H9 (cell line): ENCODE data around the gene GATA3. TPM values are rescaled to one million over a fixed set of nuclear protein-coding genes. Genes with fewer than 3 reads are reported as not detected.

Experiments
- DNase-seq: peaks from one replicate; pipeline ENCODE4 v3.0.0-alpha.2; 2017
- H2AFZ ChIP-seq: one replicate; pipeline ENCODE4 v1.6.1; 2013; ENCODE audit warnings: mild to moderate bottlenecking, low read length, control low read depth, moderate library complexity
- H2AK5ac ChIP-seq: 2 replicates; pipeline ENCODE4 v1.6.1; 2013; ENCODE audit warnings: low read length, control low read depth, mixed read lengths; ENCODE audit not compliant: insufficient read length
- H2BK120ac ChIP-seq: one replicate; pipeline ENCODE4 v1.6.1; 2013; ENCODE audit warnings: low read depth, mild to moderate bottlenecking, low read length, control low read depth, inconsistent platforms; ENCODE audit not compliant: poor library complexity, severe bottlenecking
- H2BK12ac ChIP-seq: 2 replicates; pipeline ENCODE4 v1.6.1; 2013; ENCODE audit warnings: low read length, control low read depth, mixed read lengths, low read depth; ENCODE audit not compliant: insufficient read length
- H2BK15ac ChIP-seq: 2 replicates; pipeline ENCODE4 v1.6.1; 2013; ENCODE audit warnings: low read depth, low read length, control low read depth
- H2BK20ac ChIP-seq: one replicate; pipeline ENCODE4 v1.6.1; 2013; ENCODE audit warnings: low read depth, mild to moderate bottlenecking, low read length, control low read depth, inconsistent platforms; ENCODE audit not compliant: poor library complexity, severe bottlenecking
- H2BK5ac ChIP-seq: 2 replicates; pipeline ENCODE4 v1.6.1; 2013; ENCODE audit warnings: low read length, control low read depth, mixed read lengths; ENCODE audit not compliant: insufficient read length
- H3K14ac ChIP-seq: 2 replicates; pipeline ENCODE4 v1.6.1; 2013; ENCODE audit warnings: low read length, control low read depth; ENCODE audit not compliant: insufficient read depth
- H3K18ac ChIP-seq: 2 replicates; pipeline ENCODE4 v1.6.1; 2013; ENCODE audit warnings: low read depth, mild to moderate bottlenecking, mixed read lengths, low read length, control low read depth; ENCODE audit not compliant: insufficient read length
- H3K23ac ChIP-seq: 2 replicates; pipeline ENCODE4 v1.6.1; 2013; ENCODE audit warnings: low read length, control low read depth, mixed read lengths, low read depth; ENCODE audit not compliant: insufficient read length
- H3K23me2 ChIP-seq: 2 replicates; pipeline ENCODE4 v1.6.1; 2013; ENCODE audit warnings: low read depth, mild to moderate bottlenecking, mixed read lengths, low read length, control low read depth; ENCODE audit not compliant: insufficient read length, poor library complexity, severe bottlenecking
- H3K27ac ChIP-seq: 2 replicates; pipeline ENCODE4 v1.5.1; 2013; ENCODE audit warnings: low read length, control low read depth, mixed read lengths, low read depth; ENCODE audit not compliant: insufficient read length
- H3K27me3 ChIP-seq: 2 replicates; pipeline ENCODE4 v1.6.1; 2013; ENCODE audit warnings: low read length, control low read depth, inconsistent platforms; ENCODE audit not compliant: insufficient read depth
- H3K4ac ChIP-seq: 2 replicates; pipeline ENCODE4 v1.6.1; 2013; ENCODE audit warnings: low read depth, mild to moderate bottlenecking, control low read depth, inconsistent platforms, low read length, moderate library complexity
- H3K4me1 ChIP-seq: 2 replicates; pipeline ENCODE4 v1.6.1; 2013; ENCODE audit warnings: low read length, control low read depth, inconsistent platforms; ENCODE audit not compliant: insufficient read depth
- H3K4me2 ChIP-seq: 2 replicates; pipeline ENCODE4 v1.6.1; 2013; ENCODE audit warnings: low read length, control low read depth, mixed read lengths; ENCODE audit not compliant: insufficient read length, insufficient read depth
- H3K56ac ChIP-seq: 2 replicates; pipeline ENCODE4 v1.6.1; 2013; ENCODE audit warnings: low read depth, mild to moderate bottlenecking, mixed read lengths, low read length, control low read depth; ENCODE audit not compliant: insufficient read length
- H3K79me1 ChIP-seq: 2 replicates; pipeline ENCODE4 v1.6.1; 2013; ENCODE audit warnings: low read depth, mild to moderate bottlenecking, moderate library complexity, low read length, control low read depth, inconsistent platforms; ENCODE audit not compliant: insufficient read depth, poor library complexity, severe bottlenecking
- H3K79me2 ChIP-seq: 2 replicates; pipeline ENCODE4 v1.6.1; 2013; ENCODE audit warnings: low read length, control low read depth, inconsistent platforms; ENCODE audit not compliant: insufficient read depth
- H3K9ac ChIP-seq: 2 replicates; pipeline ENCODE4 v1.6.1; 2013; ENCODE audit warnings: low read length, control low read depth, mixed read lengths; ENCODE audit not compliant: insufficient read length; ENCODE audit errors: extremely low read depth
- H3K9me3 ChIP-seq: one replicate; pipeline ENCODE4 v1.6.1; 2013; ENCODE audit warnings: low read depth, low read length, inconsistent platforms; ENCODE audit not compliant: control insufficient read depth
- H3T11ph ChIP-seq: one replicate; pipeline ENCODE4 v1.6.1; 2013; ENCODE audit warnings: mild to moderate bottlenecking, low read length, control low read depth, inconsistent platforms
- H4K20me1 ChIP-seq: one replicate; pipeline ENCODE4 v1.6.1; 2013; ENCODE audit not compliant: control insufficient read depth, insufficient read length, insufficient read depth
- H4K5ac ChIP-seq: 2 replicates; pipeline ENCODE4 v1.6.1; 2013; ENCODE audit warnings: low read depth, mild to moderate bottlenecking, mixed read lengths, low read length, control low read depth; ENCODE audit not compliant: insufficient read length
- H4K8ac ChIP-seq: replicated peaks from 2 replicates; pipeline ENCODE4 v1.6.1; 2013; ENCODE audit warnings: low read length, control low read depth, mixed read lengths, low read depth; ENCODE audit not compliant: insufficient read length
- H4K91ac ChIP-seq: 2 replicates; pipeline ENCODE4 v1.6.1; 2013; ENCODE audit warnings: low read depth, mild to moderate bottlenecking, moderate library complexity, mixed read lengths, low read length, control low read depth; ENCODE audit not compliant: insufficient read length
- H3K27ac Mint-ChIP-seq, 3 experiments: 2 replicates in 2 of 3; 3 replicates in 1 of 3; pipeline ENCODE4 v1.8.0; 2020 to 2021; ENCODE audit warnings: mixed read lengths in 3 of 3, mild to moderate bottlenecking in 1 of 3, moderate library complexity in 1 of 3
- H3K27me3 Mint-ChIP-seq: 2 replicates; pipeline ENCODE4 v1.8.0; 2021; ENCODE audit warnings: low read depth, mild to moderate bottlenecking, moderate library complexity, mixed read lengths
- H3K36me3 Mint-ChIP-seq, 3 experiments: 2 replicates in 2 of 3; 3 replicates in 1 of 3; pipeline ENCODE4 v1.8.0; 2020 to 2021; ENCODE audit warnings: low read depth in 3 of 3, mixed read lengths in 3 of 3; ENCODE audit not compliant: insufficient read depth in 1 of 3
- H3K4me1 Mint-ChIP-seq, 2 experiments: 2 replicates each; pipeline ENCODE4 v1.8.0; 2020; ENCODE audit warnings: mixed read lengths in 2 of 2
- H3K4me3 Mint-ChIP-seq, 2 experiments: 2 replicates in 1 of 2; 3 replicates in 1 of 2; pipeline ENCODE4 v1.8.0; 2020 to 2021; ENCODE audit warnings: mild to moderate bottlenecking in 2 of 2, mixed read lengths in 2 of 2, moderate library complexity in 1 of 2
- H3K9me3 Mint-ChIP-seq, 2 experiments: 2 replicates in 1 of 2; 3 replicates in 1 of 2; pipeline ENCODE4 v1.8.0; 2020; ENCODE audit warnings: mild to moderate bottlenecking in 2 of 2, mixed read lengths in 2 of 2, moderate library complexity in 1 of 2
- CTCF ChIP-seq: fragments of 200-600 bp; sonication (generic); conservative IDR thresholded peaks from 3 replicates; pipeline ENCODE4 v1.8.0; 2021; ENCODE audit warnings: antibody characterized with exemption, mild to moderate bottlenecking
- WGBS: extraction: QIAGEN DNeasy Blood & Tissue Kit; methylation state at CpG from one replicate; pipeline ENCODE4 v1.1.7; 2013; ENCODE audit warnings: missing lambda C conversion rate, low lambda C conversion rate, mixed read lengths; ENCODE audit not compliant: insufficient read length; ENCODE audit errors: extremely low coverage; 5-methylcytosine and 5-hydroxymethylcytosine counted together
- total RNA-seq: library from RNA; stranded (reverse); gene quantifications from 2 replicates; pipeline ENCODE4 v1.2.1, GENCODE V29; 2021

GATA3 gene
- total RNA-seq, 1 experiment from 2014 or later, result 0.31 TPM

DNA sequence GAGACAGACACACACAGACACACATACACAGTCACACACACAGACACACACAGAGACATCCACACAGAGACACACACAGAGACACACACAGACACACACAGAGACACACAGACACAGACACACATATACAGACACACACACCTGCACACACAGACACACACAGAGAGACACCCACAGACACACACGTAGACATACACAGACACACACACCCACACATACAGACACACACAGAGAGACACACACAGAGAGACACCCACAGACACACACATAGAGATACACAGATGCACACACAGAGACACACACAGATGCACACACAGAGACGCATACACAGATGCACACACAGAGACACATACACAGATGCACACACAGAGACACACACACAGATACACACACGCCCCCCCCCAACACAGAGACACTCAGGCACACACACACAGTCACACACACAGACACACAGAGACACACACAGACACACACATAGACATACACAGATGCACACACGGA is 58.5 kb downstream of the GATA3 start:
- Histone ChIP-seq H2BK120ac (no peak overlapping the region), H4K20me1 (no peaks in the 10 kb centered on the region), H3K9ac (no peak overlapping the region), H3K14ac (peak overlapping the region; percentile 32; the same call in 1 of the 2 replicates), H4K8ac (no peak overlapping the region), H4K5ac (no peak overlapping the region), H3K4ac (no peak overlapping the region; the same call in 1 of the 2 replicates), H3K79me2 (no peaks in the 10 kb centered on the region), H2BK12ac (peak overlapping the region; percentile 51), H3K4me2 (no peak overlapping the region), H3K56ac (no peak overlapping the region), H3K23me2 (no peaks in the 10 kb centered on the region), H2BK20ac (no peak overlapping the region), H3K9me3 (no peaks in the 10 kb centered on the region), H3K18ac (peak overlapping the region; percentile 27), H2AK5ac (no peak overlapping the region), H3T11ph (no peak overlapping the region), H3K27me3 (no peaks in the 10 kb centered on the region), H2BK5ac (no peak overlapping the region), H3K23ac (no peak overlapping the region), H2AFZ (no peak overlapping the region), H3K79me1 (no peaks in the 10 kb centered on the region), H3K4me1 (no peaks in the 10 kb centered on the region), H4K91ac (no peak overlapping the region), H2BK15ac (no peak overlapping the region), H3K27ac (no peak overlapping the region)
- no CpG with 5 or more reads among the region's 4 CpGs for WGBS
- Mint-ChIP-seq H3K36me3 (no peaks in the 10 kb centered on the region), H3K27ac (no peak overlapping the region), H3K4me3 (no peak overlapping the region), H3K4me1 (no peaks in the 10 kb centered on the region), H3K9me3 (no peaks in the 10 kb centered on the region), H3K27me3 (no peaks in the 10 kb centered on the region)
- no peak for DNase-seq
- TF ChIP-seq CTCF, result no peak
